NCI-H748 treated with DMSO at 0.1 percent for 48 hours (cell line): ENCODE measurements around the gene ELMO3.
A peak's percentile ranks its signal among the peaks of the same experiment; 100 is the strongest.

Experiments
- DNase-seq: peaks from one replicate; lab custom pipeline; 2025; lab: John Stamatoyannopoulos, UW

Gene ELMO3

GRCh38 chr16:67243481-67243880 is 44.5 kb downstream of the ELMO3 start:
- DNase-seq, result no peak

GRCh38 chr16:67244387-67245185 is 45.7 kb downstream of the ELMO3 start:
- DNase-seq, result no peak

- no peak for DNase-seq
Observed at GRCh38 chr16:67245186-67245585, 46.3 kb downstream of the ELMO3 start.

DNA sequence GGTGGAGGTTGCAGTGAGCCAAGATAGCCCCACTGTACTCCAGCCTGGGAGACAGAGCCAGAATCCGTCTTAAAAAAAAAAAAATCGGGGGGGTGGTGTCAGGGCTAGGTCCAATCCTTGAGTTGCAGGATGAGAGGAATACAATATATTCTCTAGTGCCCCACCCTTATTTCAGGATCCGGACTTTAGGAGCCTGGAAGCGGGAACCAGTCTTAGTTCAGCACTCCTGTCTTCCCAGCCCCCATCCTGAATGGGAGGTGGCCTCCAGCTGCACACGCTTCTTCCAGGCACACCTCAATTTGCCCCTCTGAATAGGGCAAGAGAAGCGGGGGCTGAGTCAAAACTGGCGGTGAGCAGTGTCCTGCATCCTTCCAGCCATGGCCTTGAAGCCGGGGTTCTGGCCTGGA is 46.7 kb downstream of the ELMO3 start:
- no peak for DNase-seq

DNA sequence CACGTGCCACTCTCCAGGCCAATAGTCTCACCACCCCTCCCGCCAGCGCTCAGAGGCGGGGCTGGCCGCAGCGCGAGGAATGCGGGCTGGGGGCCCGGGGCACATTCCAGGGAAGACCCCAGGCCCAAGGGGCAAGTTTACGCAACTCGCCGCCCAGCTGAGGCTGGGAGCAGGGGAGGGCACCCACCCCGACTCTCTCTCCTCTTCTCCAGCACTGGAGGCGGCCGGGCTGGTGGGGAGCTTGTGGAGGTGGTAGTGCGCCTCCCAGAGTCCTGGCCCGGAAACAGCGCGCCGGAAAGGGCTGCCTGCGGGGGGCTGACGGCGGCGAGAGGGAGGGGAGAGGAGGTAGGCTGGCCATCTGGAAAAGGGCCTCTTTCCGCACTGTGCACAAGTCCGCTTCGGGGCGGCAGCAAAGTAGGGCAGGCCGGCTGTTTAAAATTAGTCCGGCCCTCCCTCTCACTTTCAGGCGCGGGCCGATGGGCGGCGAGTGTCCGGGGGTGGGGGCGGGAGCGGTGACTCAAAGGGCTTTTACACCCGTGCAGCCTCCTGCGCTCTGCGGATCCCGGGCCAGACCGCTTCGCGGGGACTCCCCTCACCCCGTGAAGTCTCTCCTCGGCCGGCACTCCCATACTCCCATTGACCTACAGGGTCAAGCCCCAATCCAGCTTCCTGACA is 47.3 kb downstream of the ELMO3 start:
- DNase-seq, result peak; percentile 26

GRCh38 chr16:67246756-67247191 is 47.8 kb downstream of the ELMO3 start:
- DNase-seq, result peak; percentile 36

DNA sequence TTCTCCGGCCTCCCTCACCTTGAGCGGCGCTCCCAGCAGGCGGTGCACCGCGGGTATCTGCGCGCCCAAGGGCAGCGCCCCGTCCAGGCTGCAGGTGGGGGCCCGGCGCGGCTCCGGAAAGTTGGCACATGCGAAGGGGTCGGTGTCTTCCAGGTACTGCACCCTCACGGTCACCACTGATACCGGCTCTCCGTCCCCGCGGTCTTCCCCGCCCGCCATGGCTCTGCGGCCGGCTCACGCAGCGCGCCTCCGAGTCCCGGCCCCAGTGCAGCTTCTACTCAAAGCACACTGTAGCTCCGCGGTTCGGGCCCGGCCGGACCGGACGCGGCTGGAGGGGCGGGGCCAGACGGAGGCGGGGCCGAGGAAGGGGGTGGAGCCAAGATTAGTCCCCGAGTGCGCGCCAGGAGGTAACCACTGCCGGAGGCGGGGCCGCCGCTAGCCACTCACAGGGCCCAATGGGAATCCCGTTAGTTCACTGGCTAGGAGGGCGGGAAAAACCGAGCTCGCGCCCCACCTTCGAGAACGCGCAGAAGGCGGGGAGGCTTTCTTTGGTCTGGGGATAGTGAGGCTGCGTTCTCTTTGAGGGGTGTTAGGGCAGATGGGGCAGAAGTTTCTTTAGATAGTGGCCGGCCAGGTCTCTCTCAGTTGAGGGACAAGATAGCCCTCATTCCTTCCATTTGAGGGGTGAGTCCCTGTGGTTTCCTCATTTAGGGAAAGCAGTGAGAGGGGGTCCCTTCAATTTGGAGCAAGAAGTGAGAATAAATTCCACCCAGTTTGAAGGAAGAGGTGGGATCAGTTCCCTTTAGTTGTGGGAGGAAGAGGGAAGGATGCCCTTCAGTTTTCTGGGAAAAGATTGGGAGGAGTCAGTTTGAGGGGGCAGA is 48.5 kb downstream of the ELMO3 start, which contains the start of gene FHOD1:
Gene FHOD1 (minus strand): TSS at position 290 of the 881 bp plus-strand sequence. CDS start 71 bp downstream, at position 219.
- peak; percentile 83 for DNase-seq

- no peak for DNase-seq
Observed at GRCh38 chr16:67248073-67248400, 49.1 kb downstream of the ELMO3 start.

DNA sequence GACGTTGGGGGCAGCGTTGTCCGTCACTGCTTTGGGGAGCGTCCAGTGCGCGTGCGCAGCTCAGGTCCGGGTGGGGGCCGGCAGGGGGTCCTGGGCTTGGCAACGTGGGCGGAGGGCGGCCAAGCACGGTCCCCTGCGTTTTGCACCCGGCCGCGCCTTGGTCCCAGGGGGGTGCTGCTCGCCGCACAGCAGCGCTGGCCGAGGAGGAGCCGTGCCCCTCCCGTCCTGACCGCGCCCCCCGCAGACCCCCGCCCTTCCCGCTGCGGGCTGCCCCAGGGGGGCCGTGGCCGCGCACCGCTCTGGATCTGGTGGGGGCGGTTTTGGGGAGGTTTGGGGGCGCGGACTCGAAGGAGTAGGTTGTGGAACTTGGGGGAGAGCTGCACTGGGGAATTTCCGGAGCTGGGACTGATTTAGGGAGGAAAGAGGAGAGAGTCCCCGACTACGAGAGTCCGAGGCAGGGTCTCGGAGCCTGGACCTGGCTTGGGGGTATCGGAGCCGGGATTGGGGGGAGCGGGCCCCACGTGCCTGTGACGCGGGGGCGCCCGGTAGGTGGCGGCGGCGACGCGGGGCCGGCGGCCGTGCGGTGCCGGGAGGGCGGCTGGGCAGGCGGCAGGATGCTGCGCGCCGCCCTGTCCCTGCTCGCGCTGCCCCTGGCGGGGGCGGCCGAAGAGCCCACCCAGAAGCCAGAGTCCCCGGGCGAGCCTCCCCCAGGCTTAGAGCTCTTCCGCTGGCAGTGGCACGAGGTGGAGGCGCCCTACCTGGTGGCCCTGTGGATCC is 49.7 kb downstream of the ELMO3 start, which contains the start of gene SLC9A5:
Gene SLC9A5 (plus strand): TSS at position 579 of the 777 bp plus-strand sequence. CDS start 36 bp downstream, at position 615.
- DNase-seq, result no peak

GRCh38 chr16:67249178-67250044 is 50.5 kb downstream of the ELMO3 start:
- DNase-seq, result no peak

DNA sequence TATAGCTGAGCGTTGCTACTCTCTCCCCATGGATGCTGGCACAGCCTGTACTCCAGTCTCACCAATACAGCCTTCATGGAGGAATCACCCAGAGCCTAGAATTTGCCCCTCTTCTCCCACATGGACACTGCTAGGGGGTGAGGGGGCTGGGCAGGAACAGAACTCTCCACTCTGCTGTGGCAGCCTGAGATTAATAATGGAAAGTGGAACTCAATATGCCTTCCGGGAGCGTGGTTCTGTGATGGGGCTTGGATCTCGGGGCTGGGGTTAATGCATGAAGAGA is 51.1 kb downstream of the ELMO3 start:
- no peak for DNase-seq

DNA sequence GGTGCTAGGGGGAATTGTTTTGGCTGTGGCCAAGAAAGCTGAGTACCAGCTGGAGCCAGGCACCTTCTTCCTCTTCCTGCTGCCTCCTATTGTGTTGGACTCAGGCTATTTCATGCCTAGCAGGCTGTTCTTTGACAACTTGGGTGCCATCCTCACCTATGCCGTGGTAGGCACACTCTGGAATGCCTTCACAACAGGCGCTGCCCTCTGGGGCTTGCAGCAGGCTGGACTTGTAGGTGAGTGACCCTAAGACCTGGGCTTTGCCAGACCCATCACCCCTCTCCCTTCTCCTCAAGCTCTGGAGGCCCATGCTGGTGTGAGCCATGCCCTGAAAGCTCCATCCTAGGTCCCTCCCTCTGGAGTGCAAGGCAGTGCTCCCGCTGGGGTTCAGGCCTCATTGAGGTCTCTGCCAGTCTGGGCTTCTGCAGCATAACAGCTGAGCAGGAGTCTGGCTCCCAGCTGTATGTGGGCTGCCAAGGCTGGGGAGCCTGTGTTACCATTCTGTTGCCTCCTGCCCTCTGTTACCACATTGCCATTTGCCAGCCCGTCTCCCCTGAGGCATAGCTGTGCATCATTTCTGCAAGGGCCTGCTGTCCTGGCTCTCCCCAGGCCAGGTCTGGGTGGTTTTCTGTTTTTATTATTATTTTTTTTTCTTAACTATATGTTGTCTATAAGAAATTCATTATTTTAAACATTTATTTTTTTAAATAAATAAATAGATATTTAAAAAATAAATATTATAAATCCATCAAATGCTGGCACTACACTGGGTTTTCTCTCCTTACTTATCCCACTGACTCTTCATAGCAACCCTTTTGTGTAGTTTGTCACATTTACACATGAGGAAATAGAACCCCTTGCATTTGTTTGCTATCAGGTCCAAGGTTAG is 53.9 kb downstream of the ELMO3 start:
- no peak for DNase-seq
